GM12878 (cell line): ENCODE results near the gene TLCD3B. TPM values are rescaled to one million over a fixed set of nuclear protein-coding genes. Genes with fewer than 3 reads are reported as not detected.
"Not testable (repeated sequence)": the region's sequence is repeated elsewhere in the genome, so short reads cannot be mapped to it uniquely, and the experiment has no call there.

Source experiments
- ATAC-seq: fragments of 200-7000 bp; cut with Tn5 transposase; 3 replicates; pipeline ENCODE4 v1.9.1; 2020; ENCODE audit warnings: mild to moderate bottlenecking, moderate library complexity
- BruUV-seq: library from RNA; stranded (reverse); fragments of 400-500 nt; replicated peaks from 2 replicates; lab custom pipeline; 2021; lab: Mats Ljungman, UMichigan
- CTCF ChIA-PET: fragments of 300-600 bp; sonication (Branson Sonifier 250); formaldehyde crosslinking; extraction: SDS; loops from one replicate; lab custom pipeline; 2021; ENCODE audit warnings: inconsistent platforms; lab: Yijun Ruan, JAX
- POLR2A ChIA-PET: fragments of 350-600 bp; formaldehyde crosslinking; extraction: SDS; loops from one replicate; lab custom pipeline; 2021; ENCODE audit warnings: inconsistent platforms; lab: Charles Lee
- RAD21 ChIA-PET: fragments of 300-600 bp; sonication (Branson Sonifier 250); formaldehyde crosslinking; loops from one replicate; lab custom pipeline; 2023; ENCODE audit warnings: antibody characterized with exemption; ENCODE audit not compliant: unreplicated experiment; lab: Charles Lee
- SMC1A ChIA-PET: fragments of 300-600 bp; sonication (Branson Sonifier 250); formaldehyde crosslinking; loops from one replicate; lab custom pipeline; 2023; ENCODE audit not compliant: unreplicated experiment, uncharacterized antibody; lab: Charles Lee
- DNase-seq: peaks from one replicate; pipeline ENCODE4 v3.0.0-alpha.2; 2011; ENCODE audit warnings: low read depth, low spot score
- FAIRE-seq: peaks from 3 replicates; lab custom pipeline; 2011; peaks lifted over from hg19 to GRCh38; lab: Jason Lieb, UNC
- H2AFZ ChIP-seq: 2 replicates; pipeline ENCODE4 v1.6.0; 2011; ENCODE audit warnings: low read depth, low read length, control low read depth; ENCODE audit not compliant: control insufficient read depth
- H3K27ac ChIP-seq: 2 replicates; pipeline ENCODE4 v1.5.1; 2011; ENCODE audit warnings: control low read depth; ENCODE audit not compliant: control insufficient read depth, insufficient read depth
- H3K27me3 ChIP-seq, 2 experiments: replicated peaks in 1 of 2; 2 replicates each; pipeline versions ENCODE4 v1.6.0 to v1.6.1; 2011; ENCODE audit warnings: low read length in 1 of 2; ENCODE audit not compliant: control insufficient read depth in 2 of 2, insufficient read depth in 2 of 2
- H3K36me3 ChIP-seq, 2 experiments: 2 replicates each; pipeline ENCODE4 v1.5.1; 2011; ENCODE audit warnings: low read length in 1 of 2; ENCODE audit not compliant: control insufficient read depth in 2 of 2, insufficient read depth in 2 of 2
- H3K4me1 ChIP-seq: 2 replicates; pipeline ENCODE4 v1.6.1; 2011; ENCODE audit warnings: mild to moderate bottlenecking, low read length, moderate library complexity, mixed read lengths; ENCODE audit not compliant: control insufficient read depth, insufficient read depth
- H3K4me2 ChIP-seq: 2 replicates; pipeline ENCODE4 v1.6.0; 2011; ENCODE audit warnings: control low read depth; ENCODE audit not compliant: control insufficient read depth, insufficient read depth
- H3K4me3 ChIP-seq: fragments of 200-600 bp; sonication (generic); 2 replicates; pipeline ENCODE4 v1.5.1; 2016
- H3K79me2 ChIP-seq: 2 replicates; pipeline ENCODE4 v1.6.0; 2011; ENCODE audit warnings: low read length; ENCODE audit not compliant: control insufficient read depth, insufficient read depth
- H3K9ac ChIP-seq: 2 replicates; pipeline ENCODE4 v1.8.0; 2011; ENCODE audit warnings: low read length, control low read depth, mixed read lengths; ENCODE audit not compliant: control insufficient read depth, insufficient read depth
- H3K9me3 ChIP-seq: replicated peaks from 3 replicates; pipeline ENCODE4 v1.5.1; 2011; ENCODE audit warnings: mild to moderate bottlenecking, low read length; ENCODE audit not compliant: control insufficient read depth, insufficient read depth
- H4K20me1 ChIP-seq: 2 replicates; pipeline ENCODE4 v1.6.0; 2011; ENCODE audit not compliant: control insufficient read depth, insufficient read depth
- GABPA ChIP-seq: IDR thresholded peaks from 2 replicates; pipeline ENCODE4 v1.6.1; 2014; ENCODE audit warnings: antibody characterized with exemption, low read depth, mild to moderate bottlenecking, inconsistent platforms
- NR2C2 ChIP-seq: IDR thresholded peaks from 2 replicates; pipeline ENCODE4 v1.6.1; 2011; ENCODE audit warnings: borderline replicate concordance, low read depth; ENCODE audit not compliant: control insufficient read depth, insufficient read length
- USF1 ChIP-seq: IDR thresholded peaks from 2 replicates; pipeline ENCODE4 v1.6.1; 2011; ENCODE audit warnings: borderline replicate concordance, low read depth, mild to moderate bottlenecking, moderate library complexity, mixed read lengths, low read length; ENCODE audit not compliant: insufficient read depth; ENCODE audit errors: extremely low read length
- WGBS: methylation state at CpG from one replicate; pipeline ENCODE4 v1.1.6; 2016; ENCODE audit warnings: low lambda C conversion rate; ENCODE audit not compliant: insufficient replicate concordance, insufficient coverage; ENCODE audit errors: missing lambda C conversion rate; 5-methylcytosine and 5-hydroxymethylcytosine counted together
- in situ Hi-C: fragments of 300-500 bp; cut with MboI; formaldehyde crosslinking; loops from 9 replicates; pipeline ENCODE4 v1.14.3; 2018; ENCODE audit warnings: mixed read lengths
- intact Hi-C: fragments of 100-400 bp; cut with micrococcal nuclease; formaldehyde crosslinking; loops from one replicate; pipeline ENCODE4 v1.14.2; 2022; ENCODE audit not compliant: unreplicated experiment
- polyA plus RNA-seq, 11 experiments: library from polyadenylated mRNA; depleted of rRNA in 4 of 11; unstranded in 6 of 11; stranded (reverse) in 5 of 11; fragments of >200 nt; fragmentation: Nextera tagmentation in 4 of 11; fragmentation: Illumina TruSeq in 1 of 11; extraction: Ambion mirVana in 4 of 11; extraction: Trizol in 1 of 11; gene quantifications; 1 replicate in 1 of 11; 2 replicates in 10 of 11; pipeline versions ENCODE4 v1.2.1 to v1.2.3, GENCODE V29; 2011 to 2016; ENCODE audit warnings: inconsistent platforms in 2 of 11, missing spikeins in 2 of 11, low read depth in 1 of 11
- total RNA-seq, 4 experiments: library from RNA; depleted of rRNA in 3 of 4; stranded (reverse); fragments of >200 nt in 3 of 4; fragmentation: Illumina TruSeq in 1 of 4; extraction: Trizol in 1 of 4; gene quantifications; 2 replicates each; pipeline versions ENCODE4 v1.2.1 to v1.2.3, GENCODE V29; 2013 to 2021

Gene TLCD3B
- total and polyA plus RNA-seq, 10 of the 15 experiments (the other 5 are each of a cell fraction or from before 2014, with no cell fraction given): 0.05 to 0.51 (median 0.18) TPM; not detected in 4

- TF ChIP-seq NR2C2 (no peak), GABPA (no peak), USF1 (no peak)
Measured at GRCh38 chr16:30018731-30019158, 12.3 kb downstream of the TLCD3B start (continued).

- H3K4me2 ChIP-seq, H3K36me3 ChIP-seq, H3K4me1 ChIP-seq, H3K27ac ChIP-seq, H4K20me1 ChIP-seq, ATAC-seq, H3K9me3 ChIP-seq, H3K4me3 ChIP-seq, DNase-seq, H3K9ac ChIP-seq, intact Hi-C loops, FAIRE-seq, BruUV-seq, H2AFZ ChIP-seq, H3K27me3 ChIP-seq, H3K79me2 ChIP-seq: not testable (repeated sequence)
- ChIA-PET POLR2A (interaction anchor here (0.6 kb wide), 1 partner anchor 52 kb away, joined by 7 read pairs; no protein-coding TSS in a partner anchor), RAD21 (interaction anchor here (1.0 kb wide), 1 partner anchor 825 kb away, joined by 5 read pairs; no protein-coding TSS in a partner anchor), SMC1A (interaction anchor here (0.7 kb wide), 1 partner anchor 94 kb away, joined by 3 read pairs; no protein-coding TSS in a partner anchor), CTCF (interaction anchor here (0.6 to 3.0 kb wide), 7 partner anchors 12 to 210 kb away, joined by 3 to 12 read pairs (median 4); partner anchors contain the start of gene TLCD3B)
- in situ Hi-C loops: loop anchor here (25.0 kb wide), 1 partner anchor 906 kb away; no protein-coding TSS in a partner anchor
- 80% methylated on average over 2 of the region's 4 CpGs for WGBS
Measured at GRCh38 chr16:30017937-30018336, 13.1 kb downstream of the TLCD3B start.
